NK-92 (cell line): ENCODE data around the gene SNAI3.
A peak's percentile ranks its signal among the peaks of the same experiment; 100 is the strongest.

Experiments used
- DNase-seq: peaks from one replicate; lab custom pipeline; 2025; ENCODE audit not compliant: unreplicated experiment; lab: John Stamatoyannopoulos, UW

Gene SNAI3

DNA sequence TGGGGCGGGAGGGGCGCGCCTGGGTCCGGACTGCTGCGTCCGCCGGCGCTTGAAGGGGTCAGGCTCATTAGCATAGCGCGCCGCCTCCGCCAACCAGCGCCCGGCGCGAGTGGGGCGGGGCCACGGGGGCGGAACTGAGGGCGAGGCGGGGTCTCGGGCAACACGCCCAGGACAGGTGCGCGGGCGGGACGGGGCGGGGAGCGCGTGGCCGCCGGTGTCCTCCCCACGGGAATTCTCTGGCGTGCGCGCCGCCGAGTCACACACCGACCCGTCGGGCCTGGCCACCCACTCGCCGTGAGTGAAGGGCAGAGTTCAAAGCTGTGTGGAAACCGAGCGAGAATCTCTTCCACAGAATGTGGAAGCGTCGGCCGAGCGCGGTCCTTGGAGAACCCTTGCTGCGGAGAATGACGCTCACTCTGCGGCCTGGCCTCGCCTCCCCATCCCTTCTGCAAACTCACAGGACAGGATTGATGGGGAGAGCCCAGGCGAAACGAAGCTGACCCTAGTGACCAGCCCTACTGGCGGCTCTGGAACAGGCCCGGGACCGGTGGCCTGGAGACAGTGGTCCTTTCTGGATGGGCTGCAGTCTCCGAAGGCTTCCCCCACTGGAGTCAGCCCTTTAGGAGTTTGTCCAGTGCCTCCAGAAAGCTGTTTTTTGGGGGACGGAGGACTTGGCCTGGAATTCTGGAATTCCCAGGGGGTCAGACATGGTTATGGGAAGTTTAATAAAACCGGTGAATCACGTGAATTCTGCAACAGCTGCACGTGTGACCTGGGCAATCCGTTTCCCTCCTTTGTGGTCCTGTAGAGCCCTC lies at the start of gene SNAI3:
Gene SNAI3 (minus strand): TSS at position 69 of the 815 bp plus-strand sequence. CDS start 101 bp downstream, outside the sequence.
- peak; percentile 5 for DNase-seq

DNA sequence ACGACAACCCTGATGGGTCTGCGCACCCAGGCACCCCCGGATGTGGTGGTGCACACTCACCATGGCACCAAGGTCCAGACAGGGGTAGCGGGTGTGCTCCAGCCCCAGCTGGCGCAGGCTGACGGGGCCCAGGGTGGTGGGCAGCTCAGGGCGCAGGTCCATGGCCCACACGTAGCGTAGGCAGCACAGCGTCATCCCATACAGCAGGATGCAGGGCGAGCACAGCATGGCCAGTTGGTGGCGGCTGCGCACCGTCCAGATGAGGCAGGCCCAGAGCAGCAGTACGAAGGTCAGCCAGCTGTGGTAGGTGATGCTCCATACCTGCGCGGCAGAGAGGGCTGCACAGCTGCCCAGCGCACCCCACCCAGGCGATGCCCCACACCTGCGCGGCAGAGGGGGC lies 49.8 kb upstream of the SNAI3 start:
- no peak for DNase-seq

GRCh38 chr16:88735616-88736015 lies 49.3 kb upstream of the SNAI3 start:
- DNase-seq = no peak

DNA sequence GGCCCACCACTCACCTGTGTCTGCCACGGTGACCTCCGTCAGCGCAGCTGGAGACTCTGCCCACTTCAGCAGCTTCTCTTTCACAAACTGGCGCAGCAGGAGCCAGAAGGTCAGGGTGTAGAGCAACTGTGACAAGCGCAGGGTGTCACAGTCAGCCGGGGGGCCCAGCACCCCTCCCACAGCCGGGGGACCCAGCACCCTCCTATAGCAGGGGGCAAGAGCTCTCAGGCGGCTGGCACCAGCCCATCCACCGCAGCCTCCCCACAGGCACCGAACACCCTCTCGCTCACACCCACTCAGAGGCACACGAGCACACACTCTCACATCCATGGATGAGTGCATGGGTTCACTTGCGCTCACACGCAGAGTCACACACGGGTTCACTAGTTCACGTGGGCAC lies 48.8 kb upstream of the SNAI3 start:
- DNase-seq = no peak

DNA sequence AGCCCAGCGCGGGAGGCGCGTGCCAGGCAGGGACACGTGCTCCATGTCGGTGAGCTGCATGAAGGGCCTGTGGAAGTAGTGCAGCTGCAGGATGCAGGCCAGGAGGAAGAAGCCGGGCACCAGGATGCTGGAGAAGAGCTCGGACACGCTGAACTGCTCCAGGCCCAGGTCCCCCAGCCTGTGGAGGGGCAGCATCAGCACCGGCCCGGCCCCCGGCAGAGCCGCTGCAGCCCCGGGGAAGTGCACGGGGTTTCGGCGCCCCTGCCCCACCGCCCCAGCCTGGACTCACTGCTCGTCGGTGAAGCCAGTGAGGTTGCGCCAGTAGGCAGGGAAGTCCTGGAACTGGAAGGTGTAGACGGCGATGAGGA lies 48.0 kb upstream of the SNAI3 start:
- DNase-seq = no peak

- no peak for DNase-seq
These were observed 47.5 kb upstream of the SNAI3 start for GRCh38 chr16:88733630-88734360.

- DNase-seq = no peak
These were observed 46.6 kb upstream of the SNAI3 start for GRCh38 chr16:88732961-88733294.

- no peak for DNase-seq
These were observed 46.1 kb upstream of the SNAI3 start for GRCh38 chr16:88732172-88732960.

GRCh38 chr16:88731699-88732098 lies 45.4 kb upstream of the SNAI3 start:
- peak; percentile 4 for DNase-seq

DNA sequence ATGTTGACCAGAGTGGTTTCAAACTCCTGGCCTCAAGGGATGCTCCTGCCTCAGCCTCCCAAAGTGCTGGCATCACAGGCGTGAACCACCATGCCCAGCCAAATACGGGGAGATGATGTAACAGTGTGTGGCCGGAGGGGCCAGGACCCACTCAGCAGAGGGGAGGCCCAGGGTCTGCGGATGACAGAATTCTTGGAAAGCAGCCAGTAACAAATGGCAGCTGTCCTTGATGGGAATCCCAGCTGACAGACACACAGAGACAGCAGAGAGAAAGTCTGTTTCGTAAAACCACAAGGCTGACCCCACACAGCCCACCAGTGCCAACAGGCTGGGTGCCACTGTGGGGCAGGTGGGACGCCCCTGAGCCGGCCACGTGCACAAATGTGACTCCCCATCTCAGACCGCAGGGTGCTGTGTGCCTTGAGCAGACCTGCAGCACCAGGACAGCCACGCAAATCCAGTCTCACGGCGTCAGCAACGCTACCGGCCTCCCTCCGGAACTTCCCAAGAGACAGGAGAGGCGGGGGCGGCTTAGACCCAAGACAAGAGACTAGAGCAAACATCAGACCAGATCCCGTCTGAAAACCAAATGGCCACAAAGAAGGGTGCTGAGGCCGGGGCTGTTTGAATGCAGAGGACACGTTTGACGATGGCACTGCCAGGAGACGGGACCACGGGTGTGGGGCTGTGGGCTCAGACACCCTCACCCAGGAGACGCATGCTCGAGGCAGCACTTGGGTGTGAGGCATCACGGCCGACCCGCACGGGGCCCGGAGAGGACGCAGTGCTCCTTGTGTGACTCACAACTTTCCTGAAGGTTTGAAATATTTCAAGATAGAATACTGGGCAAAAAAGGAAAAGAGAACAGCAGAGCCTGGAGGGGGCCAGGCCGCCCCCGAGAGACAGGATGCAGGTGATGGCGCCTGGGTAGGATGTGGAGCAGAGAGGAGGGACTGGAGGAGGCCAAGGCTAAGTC lies 44.6 kb upstream of the SNAI3 start:
- DNase-seq = no peak

DNA sequence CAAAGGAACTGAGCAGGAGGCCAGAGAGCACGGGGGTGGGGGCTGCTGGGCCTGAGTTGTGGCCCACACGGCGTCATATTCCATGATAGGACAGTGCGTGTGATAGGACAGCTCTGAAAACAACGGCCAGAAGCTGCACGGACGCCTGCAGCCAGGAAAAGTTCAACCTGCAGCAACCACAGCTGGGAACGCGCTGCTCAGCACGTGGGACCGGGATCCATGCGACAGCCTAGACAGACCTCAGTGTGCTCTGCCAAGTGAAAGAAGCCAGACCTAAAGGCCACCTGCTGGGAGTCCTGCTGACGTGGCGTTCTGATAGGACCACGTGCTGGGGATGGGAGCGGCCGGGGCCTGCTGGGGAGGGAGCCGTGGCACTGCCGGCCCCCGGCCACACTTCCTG lies 41.6 kb upstream of the SNAI3 start:
- DNase-seq = no peak

- no peak for DNase-seq
These were observed 40.7 kb upstream of the SNAI3 start for GRCh38 chr16:88726981-88727380.

DNA sequence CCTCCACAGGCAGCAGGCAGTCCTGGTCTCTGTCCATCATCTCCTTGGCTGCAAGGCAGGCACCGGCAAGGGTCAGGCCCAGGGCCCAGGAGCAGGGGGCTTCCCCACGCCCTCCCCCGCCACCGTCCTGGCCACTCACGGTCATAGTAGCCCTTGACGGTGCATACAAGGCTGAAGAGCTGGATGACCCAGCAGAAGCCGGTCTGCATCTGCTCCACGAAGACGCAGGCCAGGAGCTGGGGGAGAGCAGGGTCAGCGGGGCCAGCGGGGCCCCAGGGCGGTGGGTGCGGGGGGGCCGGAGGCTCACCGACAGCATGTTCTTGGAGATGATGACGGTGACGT lies 40.1 kb upstream of the SNAI3 start:
- DNase-seq = no peak

DNA sequence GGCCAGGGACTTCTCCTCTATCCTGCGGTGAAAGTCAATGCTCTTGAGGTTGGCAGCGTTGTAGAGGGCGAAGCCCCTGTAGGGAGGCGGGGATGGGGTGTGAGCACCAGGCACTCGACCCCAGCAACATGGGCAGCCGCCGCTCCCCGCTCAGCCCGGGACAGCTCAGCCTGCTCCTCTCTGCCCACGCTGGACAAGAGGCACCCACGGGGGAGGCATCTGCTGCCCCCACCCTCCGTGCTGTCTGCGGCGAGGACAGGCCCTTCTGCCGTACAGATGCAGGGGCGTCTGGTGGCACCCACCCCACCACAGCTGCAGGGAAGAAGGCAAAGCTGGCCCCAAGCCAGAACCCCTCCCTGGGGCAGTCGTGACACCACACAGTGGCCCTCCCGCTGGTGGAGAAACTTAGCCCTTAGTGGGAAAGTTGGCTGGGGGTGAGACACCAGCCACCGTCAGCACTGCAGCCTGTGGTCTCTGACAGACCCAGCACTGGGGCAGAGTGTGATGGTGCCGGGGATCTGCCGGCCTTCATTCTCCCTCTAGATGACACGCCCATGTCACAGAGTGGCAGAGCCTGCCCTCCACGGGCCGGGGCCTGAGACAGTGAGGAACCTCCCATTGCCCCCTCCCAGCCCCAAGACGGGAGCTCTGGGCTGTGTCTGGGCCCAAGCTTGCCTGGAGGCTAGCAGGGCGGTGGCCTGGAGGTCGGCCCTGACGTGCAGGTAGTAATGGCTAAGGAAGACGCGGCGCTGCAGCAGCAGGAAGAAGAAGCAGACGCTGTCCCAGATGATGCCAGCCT lies 39.5 kb upstream of the SNAI3 start:
- DNase-seq = no peak

DNA sequence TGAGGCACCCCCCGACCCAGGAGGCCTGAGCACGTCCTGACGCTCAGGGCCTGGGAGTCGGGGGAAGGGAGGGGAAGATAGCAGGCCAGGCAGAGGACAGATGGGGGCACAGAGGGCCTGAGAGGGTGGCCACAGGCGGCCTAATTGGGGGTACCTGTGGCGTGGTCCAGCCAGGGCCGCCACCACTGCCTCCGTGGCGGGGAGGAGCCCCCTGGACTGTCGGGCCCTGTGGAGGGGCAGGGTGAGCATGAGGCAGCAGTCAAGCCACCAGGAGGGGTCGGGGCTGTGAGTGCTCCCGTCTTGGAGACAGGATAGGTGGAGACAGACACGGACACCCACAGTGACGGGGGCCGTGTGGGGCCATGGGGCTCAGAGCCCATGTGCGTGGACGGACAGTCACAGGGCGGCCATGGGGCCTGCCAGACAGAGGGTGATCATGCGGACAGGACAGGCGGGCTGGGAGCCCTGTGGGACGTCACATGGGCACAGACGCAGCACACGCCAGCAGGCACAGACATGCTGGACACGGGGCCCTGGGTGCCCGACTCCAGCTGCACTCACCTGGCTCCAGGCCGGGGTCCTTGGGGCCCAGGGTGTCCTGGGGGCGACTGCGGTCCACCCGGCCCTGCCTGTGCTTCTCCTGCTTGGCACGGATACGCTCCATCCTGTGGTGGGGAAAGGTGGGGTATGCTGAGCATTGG lies 38.7 kb upstream of the SNAI3 start:
- DNase-seq = no peak

GRCh38 chr16:88723911-88724310 lies 37.6 kb upstream of the SNAI3 start:
- DNase-seq = no peak

DNA sequence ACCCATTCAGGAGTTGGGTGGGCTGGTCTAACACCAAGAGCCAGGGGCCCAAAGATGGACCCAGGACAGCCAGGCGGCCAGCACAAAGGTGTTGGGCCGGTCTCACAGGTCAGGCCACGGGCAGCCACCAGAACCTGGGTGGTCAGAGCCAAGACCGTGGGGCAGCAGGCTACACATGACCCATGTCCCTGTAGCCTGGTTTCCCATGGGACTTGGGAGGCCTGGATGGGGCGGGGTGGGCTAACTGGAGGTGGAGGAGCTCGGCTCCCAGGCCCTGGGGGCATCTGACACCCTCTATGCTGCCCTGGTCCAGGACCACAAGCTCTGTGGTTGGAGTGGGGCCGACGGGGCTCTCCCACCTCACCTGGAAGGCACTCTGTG lies 37.2 kb upstream of the SNAI3 start:
- no peak for DNase-seq

- no peak for DNase-seq
These were observed 36.6 kb upstream of the SNAI3 start for GRCh38 chr16:88722784-88723506.
